Testis (tissue), 2 donors: ENCODE data around the gene DDHD1.

Experiments
- POLR2A ChIP-seq: fragments of 450-650 bp; IDR thresholded peaks from one replicate; pipeline ENCODE4 v1.6.1; 2017; ENCODE audit warnings: antibody characterized with exemption, mild to moderate bottlenecking, moderate library complexity
- TF ChIP-seq, protein P1 (sequence below), 3 experiments: fragments of 450-650 bp in 2 of 3; fragments of 200-600 bp in 1 of 3; sonication (generic) in 1 of 3; IDR thresholded peaks; one replicate each; pipeline ENCODE4 v1.5.1; 2016 to 2019; ENCODE audit warnings: antibody characterized with exemption in 3 of 3, mild to moderate bottlenecking in 2 of 3, moderate library complexity in 1 of 3

DNA sequence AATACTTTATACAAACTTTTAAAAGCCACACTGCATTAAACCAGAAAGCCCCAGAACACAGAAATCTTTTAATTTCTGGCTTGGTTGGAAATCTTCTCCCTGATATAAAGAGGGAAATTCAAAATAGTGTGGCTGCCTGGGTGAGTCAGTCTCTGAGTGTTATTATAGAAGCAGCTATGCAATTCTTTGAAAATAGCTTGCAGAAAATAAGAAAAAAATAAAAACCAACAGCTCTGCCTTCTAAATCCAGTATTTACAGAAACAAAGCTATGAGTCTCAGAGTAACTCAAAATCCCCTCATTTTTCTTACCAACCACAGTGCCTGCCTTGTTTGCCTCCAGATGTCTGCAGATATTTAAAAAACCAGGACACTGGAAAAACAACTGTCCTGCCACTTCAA lies 133.7 kb downstream of the DDHD1 start:
- TF ChIP-seq, protein P1, sequence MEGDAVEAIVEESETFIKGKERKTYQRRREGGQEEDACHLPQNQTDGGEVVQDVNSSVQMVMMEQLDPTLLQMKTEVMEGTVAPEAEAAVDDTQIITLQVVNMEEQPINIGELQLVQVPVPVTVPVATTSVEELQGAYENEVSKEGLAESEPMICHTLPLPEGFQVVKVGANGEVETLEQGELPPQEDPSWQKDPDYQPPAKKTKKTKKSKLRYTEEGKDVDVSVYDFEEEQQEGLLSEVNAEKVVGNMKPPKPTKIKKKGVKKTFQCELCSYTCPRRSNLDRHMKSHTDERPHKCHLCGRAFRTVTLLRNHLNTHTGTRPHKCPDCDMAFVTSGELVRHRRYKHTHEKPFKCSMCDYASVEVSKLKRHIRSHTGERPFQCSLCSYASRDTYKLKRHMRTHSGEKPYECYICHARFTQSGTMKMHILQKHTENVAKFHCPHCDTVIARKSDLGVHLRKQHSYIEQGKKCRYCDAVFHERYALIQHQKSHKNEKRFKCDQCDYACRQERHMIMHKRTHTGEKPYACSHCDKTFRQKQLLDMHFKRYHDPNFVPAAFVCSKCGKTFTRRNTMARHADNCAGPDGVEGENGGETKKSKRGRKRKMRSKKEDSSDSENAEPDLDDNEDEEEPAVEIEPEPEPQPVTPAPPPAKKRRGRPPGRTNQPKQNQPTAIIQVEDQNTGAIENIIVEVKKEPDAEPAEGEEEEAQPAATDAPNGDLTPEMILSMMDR (IDR thresholded peaks at IDR 0.05) = no peak
- no peak for TF ChIP-seq POLR2A
